ENCODE results near the gene CDK10.

The CDK10 gene

GRCh38 chr16:89729293-89729692 lies 42.8 kb downstream of the CDK10 start:
- Histone ChIP-seq H3K9ac (ENCODE audit: low read length) (no peak overlapping the region), H3K4me3 (ENCODE audit: low read length) (no peak overlapping the region), H3K79me2 (ENCODE audit: low read length) (peaks cover 8% of the 10 kb centered on the region), H3K4me1 (ENCODE audit: low read length) (no peaks in the 10 kb centered on the region), H3K9me3 (replicated peaks; ENCODE audit: insufficient read depth, low read length) (no peaks in the 10 kb centered on the region), H3K4me2 (ENCODE audit: low read depth, low read length) (no peak overlapping the region), H3K27me3 (replicated peaks; ENCODE audit: insufficient read depth, low read length) (no peaks in the 10 kb centered on the region), H3K9me2 (replicated peaks; ENCODE audit: insufficient read depth, low read length) (no peaks in the 10 kb centered on the region), H2AFZ (ENCODE audit: low read length) (no peak overlapping the region), H4K20me1 (ENCODE audit: insufficient read depth, low read length) (no peaks in the 10 kb centered on the region), H3K36me3 (replicated peaks; ENCODE audit: insufficient read depth, low read length) (no peaks in the 10 kb centered on the region), H3K27ac (ENCODE audit: low read length) (no peak overlapping the region), H3F3A (ENCODE audit: insufficient read depth, low read length) (no peaks in the 10 kb centered on the region)
- DNase-seq, result no peak
- TF ChIP-seq EZH2phosphoT487 (IDR thresholded peaks at IDR 0.05; ENCODE audit: low read length), result no peak
- no peak for TF ChIP-seq EZH2 (optimal IDR thresholded peaks at IDR 0.05; ENCODE audit: low read depth, low read length)
- no peak for TF ChIP-seq CTCF (IDR thresholded peaks at IDR 0.05; ENCODE audit: low read length)

GRCh38 chr16:89729863-89730593 lies 43.5 kb downstream of the CDK10 start:
- H3K4me3 ChIP-seq (ENCODE audit: low read length), result no peak overlapping the region
- H4K20me1 ChIP-seq (ENCODE audit: insufficient read depth, low read length), result no peaks in the 10 kb centered on the region
- no peaks in the 10 kb centered on the region for H3K9me3 ChIP-seq (replicated peaks; ENCODE audit: insufficient read depth, low read length)
- no peak overlapping the region for H3K4me2 ChIP-seq (ENCODE audit: low read depth, low read length)
- H2AFZ ChIP-seq (ENCODE audit: low read length), result no peak overlapping the region
- no peaks in the 10 kb centered on the region for H3K9me2 ChIP-seq (replicated peaks; ENCODE audit: insufficient read depth, low read length)
- peaks cover 3% of the 10 kb centered on the region; the same call in 1 of the 2 replicates for H3K79me2 ChIP-seq (ENCODE audit: low read length)
- DNase-seq, result no peak
- H3K36me3 ChIP-seq (replicated peaks; ENCODE audit: insufficient read depth, low read length), result no peaks in the 10 kb centered on the region
- H3F3A ChIP-seq (ENCODE audit: insufficient read depth, low read length), result no peaks in the 10 kb centered on the region
- no peak overlapping the region for H3K27ac ChIP-seq (ENCODE audit: low read length)
- TF ChIP-seq EZH2phosphoT487 (IDR thresholded peaks at IDR 0.05; ENCODE audit: low read length) (no peak), CTCF (IDR thresholded peaks at IDR 0.05; ENCODE audit: low read length) (no peak)
- no peaks in the 10 kb centered on the region for H3K27me3 ChIP-seq (replicated peaks; ENCODE audit: insufficient read depth, low read length)
- no peak overlapping the region for H3K9ac ChIP-seq (ENCODE audit: low read length)
- no peaks in the 10 kb centered on the region for H3K4me1 ChIP-seq (ENCODE audit: low read length)

- Histone ChIP-seq H2AFZ (ENCODE audit: low read length) (no peak overlapping the region), H3K36me3 (replicated peaks; ENCODE audit: insufficient read depth, low read length) (no peaks in the 10 kb centered on the region), H3K4me1 (ENCODE audit: low read length) (no peaks in the 10 kb centered on the region), H3K4me3 (ENCODE audit: low read length) (no peak overlapping the region), H3K4me2 (ENCODE audit: low read depth, low read length) (no peak overlapping the region), H3K9ac (ENCODE audit: low read length) (no peak overlapping the region), H3F3A (ENCODE audit: insufficient read depth, low read length) (no peaks in the 10 kb centered on the region), H4K20me1 (ENCODE audit: insufficient read depth, low read length) (no peaks in the 10 kb centered on the region), H3K27me3 (replicated peaks; ENCODE audit: insufficient read depth, low read length) (no peaks in the 10 kb centered on the region), H3K9me2 (replicated peaks; ENCODE audit: insufficient read depth, low read length) (no peaks in the 10 kb centered on the region), H3K79me2 (ENCODE audit: low read length) (peaks cover 3% of the 10 kb centered on the region; the same call in 1 of the 2 replicates), H3K27ac (ENCODE audit: low read length) (no peak overlapping the region), H3K9me3 (replicated peaks; ENCODE audit: insufficient read depth, low read length) (no peaks in the 10 kb centered on the region)
- no peak for DNase-seq
- TF ChIP-seq CTCF (IDR thresholded peaks at IDR 0.05; ENCODE audit: low read length) (no peak), EZH2 (optimal IDR thresholded peaks at IDR 0.05; ENCODE audit: low read depth, low read length) (no peak), EZH2phosphoT487 (IDR thresholded peaks at IDR 0.05; ENCODE audit: low read length) (no peak)
Measured at GRCh38 chr16:89730610-89731234, 44.2 kb downstream of the CDK10 start.
